ENCODE measurements around the gene PRKD2. TPM values are rescaled to one million over a fixed set of nuclear protein-coding genes. Genes with fewer than 3 reads are reported as not detected.

PRKD2 gene
- total and polyA plus RNA-seq, 2 of the 8 experiments (the other 6 are each of a cell fraction or from before 2014, with no cell fraction given), result 24.4 to 63.8 TPM

DNA sequence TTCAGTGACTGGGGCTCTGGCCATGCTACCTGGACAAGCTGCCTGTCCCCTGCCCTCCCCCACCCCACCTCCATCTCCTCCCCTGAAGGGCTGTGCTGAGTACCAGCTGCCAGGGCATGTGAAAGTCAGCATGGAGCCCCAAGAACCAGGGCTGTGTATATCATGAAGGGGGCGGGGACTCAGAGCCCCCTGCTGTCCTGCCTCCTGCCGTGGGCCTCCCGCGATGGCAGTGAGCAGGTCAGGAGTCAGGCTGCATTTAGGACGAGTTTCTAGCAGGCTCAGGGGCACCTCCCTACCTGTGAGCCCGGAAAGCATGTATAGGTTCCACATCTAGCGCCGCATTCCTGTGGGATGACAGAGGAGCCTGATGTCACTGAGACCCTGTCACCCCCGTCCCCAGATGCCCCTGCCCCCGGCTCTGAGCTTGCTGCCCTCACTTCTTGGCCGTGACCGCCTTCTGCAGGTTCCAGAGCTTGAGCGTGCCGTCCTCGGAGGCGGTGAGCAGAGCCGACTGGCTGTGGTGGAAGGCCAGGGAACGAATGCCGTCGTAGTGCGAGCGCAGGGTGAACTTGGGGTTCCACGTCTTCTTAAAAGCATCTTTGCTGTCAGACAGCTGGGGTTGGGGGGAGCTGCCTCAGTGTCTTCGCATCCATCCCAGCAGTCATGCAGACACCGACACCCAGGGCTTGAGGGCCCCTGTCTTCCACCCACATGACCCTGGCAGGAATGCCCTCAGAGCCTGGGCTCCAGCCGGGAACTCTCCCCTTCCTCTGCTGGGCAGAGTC is 8.3 kb upstream of the PRKD2 start:
- Histone ChIP-seq H2BK12ac (ENCODE audit: low read depth, low read length) (no peak overlapping the region), H4K20me1 (replicated peaks in 1 of 2; ENCODE audit: control insufficient read depth in 1 of 2, insufficient read depth in 2 of 2, low read length in 2 of 2) (peaks cover 17 to 45% of the 10 kb centered on the region in 2 experiments), H3K56ac (replicated peaks; ENCODE audit: insufficient read length, low read depth, low read length) (no peak overlapping the region), H4K5ac (ENCODE audit: insufficient read length, low read depth, low read length) (no peak overlapping the region), H3K9me3 (ENCODE audit: insufficient read depth in 2 of 2, low read depth in 1 of 2, low read length in 1 of 2) (no peaks in the 10 kb centered on the region), H3K4ac (replicated peaks; ENCODE audit: insufficient read length, low read depth, low read length) (no peak overlapping the region), H2BK120ac (replicated peaks; ENCODE audit: low read depth, low read length) (no peak overlapping the region), H3K36me3 (ENCODE audit: control insufficient read depth in 2 of 4, insufficient read depth in 4 of 4, low read length in 3 of 4) (peaks cover 32 to 81% (median 68%) of the 10 kb centered on the region in 4 experiments), H2BK15ac (ENCODE audit: low read length) (no peak overlapping the region), H3K9ac (replicated peaks in 1 of 4; ENCODE audit: extremely low read depth in 1 of 4, low read depth in 3 of 4, low read length in 3 of 4) (no peak overlapping the region), H3K4me3 (ENCODE audit: extremely low read depth in 1 of 4, insufficient read depth in 2 of 4, low read depth in 3 of 4, low read length in 4 of 4) (no peak overlapping the region), H2AFZ (ENCODE audit: low read length) (no peak overlapping the region), H3K23me2 (ENCODE audit: low read depth, low read length) (no peaks in the 10 kb centered on the region), H3K79me1 (ENCODE audit: low read depth, low read length) (peaks cover 5% of the 10 kb centered on the region; the same call in 1 of the 2 replicates), H3K4me1 (replicated peaks in 1 of 4; ENCODE audit: control insufficient read depth in 3 of 4, insufficient read depth in 4 of 4, low read length in 3 of 4) (peaks cover 0 to 3% (median 0%) of the 10 kb centered on the region in 4 experiments; a peak in 4 of 7 replicates), H3K18ac (ENCODE audit: extremely low read depth, low read length) (no peak overlapping the region), H2BK20ac (ENCODE audit: low read length) (no peak overlapping the region), H3K79me2 (ENCODE audit: control insufficient read depth in 1 of 2, insufficient read depth in 2 of 2, low read length in 2 of 2) (peaks cover 0 to 6% of the 10 kb centered on the region in 2 experiments; a peak in 1 of 4 replicates), H3K27ac (ENCODE audit: low read depth, low read length) (no peak overlapping the region), H3K14ac (ENCODE audit: insufficient read length) (no peak overlapping the region), H2BK5ac (ENCODE audit: low read depth, low read length) (no peak overlapping the region; the same call in 1 of the 2 replicates), H4K8ac (ENCODE audit: extremely low read depth, insufficient read depth, low read length) (no peak overlapping the region), H3K27me3 (replicated peaks in 1 of 4; ENCODE audit: control insufficient read depth in 3 of 4, extremely low read depth in 1 of 4, insufficient read depth in 3 of 4, low read length in 3 of 4) (no peaks in the 10 kb centered on the region), H3K4me2 (ENCODE audit: insufficient read depth in 1 of 2, low read depth in 2 of 2, low read length in 2 of 2) (no peak overlapping the region), H3K23ac (ENCODE audit: insufficient read length) (no peak overlapping the region), H2AK5ac (ENCODE audit: low read depth, low read length) (no peak overlapping the region), H4K91ac (replicated peaks; ENCODE audit: insufficient read length, low read length) (no peak overlapping the region)
- ChIA-PET POLR2A (ENCODE audit: partially characterized antibody) (no interaction called here), CTCF (ENCODE audit: partially characterized antibody) (interaction anchor here (1.1 to 15.8 kb wide), 3 partner anchors 9 to 20 kb away, joined by 3 to 188 read pairs (median 3); no protein-coding TSS in a partner anchor)
- no peak for DNase-seq (ENCODE audit: low read depth in 1 of 2, low spot score in 2 of 2)
- FAIRE-seq, result no peak
- WGBS, 2 experiments (ENCODE audit: extremely low coverage in 1 of 2, insufficient coverage in 1 of 2, insufficient read length in 1 of 2, insufficient replicate concordance in 2 of 2, low coverage in 1 of 2, low lambda C conversion rate in 2 of 2, missing lambda C conversion rate in 1 of 2), result 94% methylated on average over 26 of the region's 26 CpGs; no CpG with 5 or more reads in 1 of the 2 experiments
- TF ChIP-seq TAF7 (optimal IDR thresholded peaks at IDR 0.05; ENCODE audit: borderline replicate concordance, low read depth, low read length), result no peak
- TF ChIP-seq JUND (IDR thresholded peaks at IDR 0.05; ENCODE audit: low read length), result no peak
- no peak for TF ChIP-seq GTF2F1 (IDR thresholded peaks at IDR 0.05; ENCODE audit: borderline replicate concordance, low read depth, low read length)
- no peak for TF ChIP-seq MAFK (IDR thresholded peaks at IDR 0.05; ENCODE audit: low read depth, low read length)
- TF ChIP-seq CBX8 (IDR thresholded peaks at IDR 0.05; ENCODE audit: borderline replicate concordance, low read depth, low read length), result no peak
- TF ChIP-seq NRF1 (IDR thresholded peaks at IDR 0.05; ENCODE audit: low read depth, low read length), result no peak
- no peak for TF ChIP-seq CTBP2 (IDR thresholded peaks at IDR 0.05; ENCODE audit: borderline replicate concordance, insufficient read depth, insufficient read length, low read length)
- no peak for TF ChIP-seq PHF8 (conservative IDR thresholded peaks at IDR 0.05; ENCODE audit: low read depth, low read length)
- TF ChIP-seq RBBP5 (IDR thresholded peaks at IDR 0.05; ENCODE audit: borderline replicate concordance, low read depth, low read length), result no peak
- TF ChIP-seq SIRT6 (IDR thresholded peaks at IDR 0.05; ENCODE audit: low read length), result no peak
- no peak for TF ChIP-seq TBP (IDR thresholded peaks at IDR 0.05; ENCODE audit: low read depth, low read length)
- TF ChIP-seq EZH2 (IDR thresholded peaks at IDR 0.05; ENCODE audit: low read depth, low read length, severe bottlenecking), result no peak
- no peak for TF ChIP-seq SRF (IDR thresholded peaks at IDR 0.05; ENCODE audit: low read depth, low read length)

Data from H1 (cell line).